PFSK-1 (cell line): Measurements from ENCODE around the gene CD101.

Source experiments
- FOXP2 ChIP-seq: optimal IDR thresholded peaks from 2 replicates; pipeline ENCODE3; 2011; ENCODE audit warnings: borderline replicate concordance, control low read depth, inconsistent platforms; ENCODE audit not compliant: insufficient read depth; ENCODE audit errors: extremely low read length, extremely low read depth
- POLR2AphosphoS5 ChIP-seq: IDR thresholded peaks from 2 replicates; pipeline ENCODE4 v1.6.1; 2012; ENCODE audit warnings: low read depth, mild to moderate bottlenecking, control low read depth, low read length, moderate library complexity
- SIN3A ChIP-seq: IDR thresholded peaks from 2 replicates; pipeline ENCODE4 v1.6.1; 2012; ENCODE audit warnings: mild to moderate bottlenecking, low read length, moderate library complexity, borderline replicate concordance; ENCODE audit not compliant: insufficient read depth
- TAF1 ChIP-seq: IDR thresholded peaks from 2 replicates; pipeline ENCODE4 v1.6.1; 2012; ENCODE audit warnings: low read length, control low read depth, borderline replicate concordance; ENCODE audit not compliant: insufficient read depth
- TF ChIP-seq, protein P1 (sequence below), 2 experiments: IDR thresholded peaks; 2 replicates each; pipeline versions ENCODE4 v1.6.1 to v1.8.0; 2011 to 2012; ENCODE audit warnings: low read depth in 2 of 2, low read length in 2 of 2, control low read depth in 1 of 2, inconsistent platforms in 1 of 2, mild to moderate bottlenecking in 1 of 2, moderate library complexity in 1 of 2; ENCODE audit not compliant: insufficient read depth in 1 of 2

DNA sequence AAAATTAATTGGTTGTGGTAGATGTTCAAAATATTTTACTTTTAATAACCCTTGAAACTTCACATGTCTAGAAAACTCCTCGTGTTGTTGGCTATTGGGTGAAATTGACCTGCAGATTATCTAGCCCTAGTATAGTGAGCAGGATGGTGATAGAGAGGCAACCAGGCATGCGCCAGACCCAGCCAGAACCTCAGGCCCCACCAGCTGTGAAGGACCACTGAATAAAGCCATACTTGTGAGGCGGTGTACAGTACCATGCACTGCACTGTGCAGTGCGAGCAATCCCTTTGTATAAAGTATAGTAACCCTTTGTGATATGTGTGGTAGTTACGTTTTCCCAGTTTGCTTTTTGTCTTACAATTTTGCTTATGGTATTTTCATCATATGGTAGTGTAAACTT, 67.0 kb downstream of the CD101 start:
- TF ChIP-seq, protein P1, sequence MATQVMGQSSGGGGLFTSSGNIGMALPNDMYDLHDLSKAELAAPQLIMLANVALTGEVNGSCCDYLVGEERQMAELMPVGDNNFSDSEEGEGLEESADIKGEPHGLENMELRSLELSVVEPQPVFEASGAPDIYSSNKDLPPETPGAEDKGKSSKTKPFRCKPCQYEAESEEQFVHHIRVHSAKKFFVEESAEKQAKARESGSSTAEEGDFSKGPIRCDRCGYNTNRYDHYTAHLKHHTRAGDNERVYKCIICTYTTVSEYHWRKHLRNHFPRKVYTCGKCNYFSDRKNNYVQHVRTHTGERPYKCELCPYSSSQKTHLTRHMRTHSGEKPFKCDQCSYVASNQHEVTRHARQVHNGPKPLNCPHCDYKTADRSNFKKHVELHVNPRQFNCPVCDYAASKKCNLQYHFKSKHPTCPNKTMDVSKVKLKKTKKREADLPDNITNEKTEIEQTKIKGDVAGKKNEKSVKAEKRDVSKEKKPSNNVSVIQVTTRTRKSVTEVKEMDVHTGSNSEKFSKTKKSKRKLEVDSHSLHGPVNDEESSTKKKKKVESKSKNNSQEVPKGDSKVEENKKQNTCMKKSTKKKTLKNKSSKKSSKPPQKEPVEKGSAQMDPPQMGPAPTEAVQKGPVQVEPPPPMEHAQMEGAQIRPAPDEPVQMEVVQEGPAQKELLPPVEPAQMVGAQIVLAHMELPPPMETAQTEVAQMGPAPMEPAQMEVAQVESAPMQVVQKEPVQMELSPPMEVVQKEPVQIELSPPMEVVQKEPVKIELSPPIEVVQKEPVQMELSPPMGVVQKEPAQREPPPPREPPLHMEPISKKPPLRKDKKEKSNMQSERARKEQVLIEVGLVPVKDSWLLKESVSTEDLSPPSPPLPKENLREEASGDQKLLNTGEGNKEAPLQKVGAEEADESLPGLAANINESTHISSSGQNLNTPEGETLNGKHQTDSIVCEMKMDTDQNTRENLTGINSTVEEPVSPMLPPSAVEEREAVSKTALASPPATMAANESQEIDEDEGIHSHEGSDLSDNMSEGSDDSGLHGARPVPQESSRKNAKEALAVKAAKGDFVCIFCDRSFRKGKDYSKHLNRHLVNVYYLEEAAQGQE (IDR thresholded peaks at IDR 0.05; ENCODE audit: insufficient read depth in 1 of 2, low read depth in 2 of 2, low read length in 2 of 2), result no peak
- TF ChIP-seq TAF1 (no peak), POLR2AphosphoS5 (no peak), FOXP2 (no peak), SIN3A (no peak)
